ENCODE results near the gene SLC51A.

DNA sequence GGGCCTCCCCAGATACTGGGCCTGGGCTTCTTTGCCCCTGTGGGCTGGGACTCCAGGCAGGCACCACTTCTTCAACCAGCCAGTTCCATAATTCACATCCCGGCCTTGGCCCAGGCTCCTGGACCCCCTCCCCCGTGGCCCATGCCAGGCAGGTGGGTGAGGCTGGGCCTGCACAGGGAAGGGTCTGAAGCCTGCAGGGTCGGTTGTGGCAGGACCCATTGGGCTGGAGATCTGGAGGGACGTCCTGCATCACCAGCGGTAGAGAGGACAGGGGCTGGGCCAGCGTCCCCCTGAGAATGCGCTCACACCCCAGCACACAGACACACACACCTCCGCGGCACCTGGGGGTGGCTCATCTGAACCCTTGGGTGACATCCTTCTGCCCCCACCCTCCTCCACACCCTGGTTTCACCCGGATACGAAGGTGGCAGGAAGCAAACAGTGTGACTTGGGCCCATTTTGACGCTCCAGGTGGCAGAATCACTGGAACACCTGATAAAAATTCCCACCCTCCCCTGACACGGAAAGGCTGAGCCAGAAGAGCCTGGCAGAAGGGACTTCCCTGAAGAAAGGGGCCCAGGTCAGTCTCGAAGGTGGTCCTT lies 20.6 kb upstream of the SLC51A start:
- no peak for TF ChIP-seq POLR2A (IDR thresholded peaks at IDR 0.05)
- TF ChIP-seq, protein P1, sequence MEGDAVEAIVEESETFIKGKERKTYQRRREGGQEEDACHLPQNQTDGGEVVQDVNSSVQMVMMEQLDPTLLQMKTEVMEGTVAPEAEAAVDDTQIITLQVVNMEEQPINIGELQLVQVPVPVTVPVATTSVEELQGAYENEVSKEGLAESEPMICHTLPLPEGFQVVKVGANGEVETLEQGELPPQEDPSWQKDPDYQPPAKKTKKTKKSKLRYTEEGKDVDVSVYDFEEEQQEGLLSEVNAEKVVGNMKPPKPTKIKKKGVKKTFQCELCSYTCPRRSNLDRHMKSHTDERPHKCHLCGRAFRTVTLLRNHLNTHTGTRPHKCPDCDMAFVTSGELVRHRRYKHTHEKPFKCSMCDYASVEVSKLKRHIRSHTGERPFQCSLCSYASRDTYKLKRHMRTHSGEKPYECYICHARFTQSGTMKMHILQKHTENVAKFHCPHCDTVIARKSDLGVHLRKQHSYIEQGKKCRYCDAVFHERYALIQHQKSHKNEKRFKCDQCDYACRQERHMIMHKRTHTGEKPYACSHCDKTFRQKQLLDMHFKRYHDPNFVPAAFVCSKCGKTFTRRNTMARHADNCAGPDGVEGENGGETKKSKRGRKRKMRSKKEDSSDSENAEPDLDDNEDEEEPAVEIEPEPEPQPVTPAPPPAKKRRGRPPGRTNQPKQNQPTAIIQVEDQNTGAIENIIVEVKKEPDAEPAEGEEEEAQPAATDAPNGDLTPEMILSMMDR (IDR thresholded peaks at IDR 0.05 in 8 of 11, conservative IDR thresholded peaks at IDR 0.05 in 3 of 11): no peak

Measured in spleen (tissue), 7 donors.